B cell (primary cell): ENCODE results near the gene RBP4. TPM values are rescaled to one million over a fixed set of nuclear protein-coding genes. Genes with fewer than 3 reads are reported as not detected.

Source experiments
- ATAC-seq: fragments of 200-7000 bp; cut with Tn5 transposase; one replicate; pipeline ENCODE4 v1.10.0; 2021; ENCODE audit warnings: low read depth, mild to moderate bottlenecking, moderate number of reproducible peaks, moderate library complexity
- CTCF ChIA-PET: fragments of 350-600 bp; sonication (Branson Sonifier 250); formaldehyde crosslinking; loops from one replicate; lab custom pipeline; 2021; ENCODE audit warnings: antibody characterized with exemption, inconsistent platforms; lab: Charles Lee
- POLR2A ChIA-PET: fragments of 350-600 bp; sonication (Branson Sonifier 250); formaldehyde crosslinking; loops from one replicate; lab custom pipeline; 2021; ENCODE audit warnings: antibody characterized with exemption; lab: Charles Lee
- DNase-seq: peaks from one replicate; pipeline ENCODE4 v3.0.0; 2013
- H2AFZ ChIP-seq: 2 replicates; pipeline ENCODE4 v1.6.1; 2012; ENCODE audit warnings: mild to moderate bottlenecking, low read depth, low read length; ENCODE audit not compliant: insufficient read depth, poor library complexity, severe bottlenecking
- H3K27ac ChIP-seq, 2 donors: 1 replicate in 1 of 2; 2 replicates in 1 of 2; pipeline ENCODE4 v1.5.1; 2012 to 2013; ENCODE audit warnings: low read length in 2 of 2, mild to moderate bottlenecking in 2 of 2, moderate library complexity in 1 of 2
- H3K27me3 ChIP-seq, 4 experiments: fragments of 200-600 bp in 1 of 4; sonication (generic) in 1 of 4; replicated peaks in 1 of 4; 1 replicate in 2 of 4; 2 replicates in 2 of 4; pipeline versions ENCODE4 v1.6.1 to v1.7.0; 2013 to 2016; ENCODE audit warnings: low read length in 3 of 4, mild to moderate bottlenecking in 2 of 4, mixed read lengths in 1 of 4, moderate library complexity in 1 of 4; ENCODE audit not compliant: insufficient read depth in 4 of 4, control insufficient read depth in 3 of 4; ENCODE audit errors: control extremely low read depth in 1 of 4
- H3K36me3 ChIP-seq, 2 experiments: replicated peaks in 1 of 2; 1 replicate in 1 of 2; 2 replicates in 1 of 2; pipeline versions ENCODE4 v1.6.1 to v1.7.1; 2013; ENCODE audit warnings: low read length in 1 of 2; ENCODE audit not compliant: insufficient read depth in 2 of 2, control insufficient read depth in 1 of 2; ENCODE audit errors: control extremely low read depth in 1 of 2, extremely low read depth in 1 of 2
- H3K4me1 ChIP-seq, 2 donors: fragments of 200-600 bp in 1 of 2; sonication (generic) in 1 of 2; 1 replicate in 1 of 2; 2 replicates in 1 of 2; pipeline versions ENCODE4 v1.5.1 to v1.6.1; 2013 to 2017; ENCODE audit warnings: low read length in 2 of 2; ENCODE audit not compliant: control insufficient read depth in 2 of 2, insufficient read depth in 2 of 2
- H3K4me2 ChIP-seq: replicated peaks from 2 replicates; pipeline ENCODE3; 2012; ENCODE audit warnings: mild to moderate bottlenecking, low read depth, low read length; ENCODE audit not compliant: poor library complexity, severe bottlenecking
- H3K4me3 ChIP-seq, 5 experiments: fragments of 200-600 bp in 1 of 5; sonication (generic) in 1 of 5; 1 replicate in 3 of 5; 2 replicates in 2 of 5; pipeline versions ENCODE4 v1.5.1 to v1.7.0; 2011 to 2016; ENCODE audit warnings: low read length in 4 of 5, mild to moderate bottlenecking in 4 of 5, low read depth in 2 of 5, control low read depth in 1 of 5, moderate library complexity in 1 of 5; ENCODE audit not compliant: insufficient read depth in 1 of 5; ENCODE audit errors: control extremely low read depth in 1 of 5, extremely low read depth in 1 of 5
- H3K79me2 ChIP-seq: fragments of 200-600 bp; sonication (generic); one replicate; pipeline ENCODE4 v1.6.0; 2016; ENCODE audit warnings: low read length; ENCODE audit not compliant: control insufficient read depth, insufficient read depth
- H3K9ac ChIP-seq: fragments of 200-600 bp; sonication (generic); 2 replicates; pipeline ENCODE4 v1.6.1; 2017; ENCODE audit warnings: mild to moderate bottlenecking, low read length, moderate library complexity
- H3K9me3 ChIP-seq, 3 donors: one replicate each; pipeline versions ENCODE4 v1.6.1 to v1.7.1; 2013; ENCODE audit warnings: low read length in 2 of 3; ENCODE audit not compliant: control insufficient read depth in 2 of 3, insufficient read depth in 1 of 3; ENCODE audit errors: control extremely low read depth in 1 of 3
- H4K20me1 ChIP-seq: 2 replicates; pipeline ENCODE4 v1.6.0; 2012; ENCODE audit warnings: mild to moderate bottlenecking, low read length; ENCODE audit not compliant: insufficient read depth, control insufficient read depth, poor library complexity, severe bottlenecking
- H3K27ac Mint-ChIP-seq: one replicate; pipeline ENCODE4 v1.8.0; 2021; ENCODE audit warnings: mixed read lengths
- H3K27me3 Mint-ChIP-seq: one replicate; pipeline ENCODE4 v1.8.0; 2021; ENCODE audit warnings: mixed read lengths
- H3K4me1 Mint-ChIP-seq: one replicate; pipeline ENCODE4 v1.8.0; 2021; ENCODE audit warnings: mixed read lengths
- H3K4me3 Mint-ChIP-seq: one replicate; pipeline ENCODE4 v1.8.0; 2021; ENCODE audit warnings: mixed read lengths
- H3K9me3 Mint-ChIP-seq: one replicate; pipeline ENCODE4 v1.8.0; 2022; ENCODE audit warnings: mixed read lengths; ENCODE audit not compliant: insufficient read depth
- CTCF ChIP-seq: fragments of 200-600 bp; IDR thresholded peaks from one replicate; pipeline ENCODE4 v1.8.0; 2022; ENCODE audit warnings: antibody characterized with exemption, mild to moderate bottlenecking
- EZH2 ChIP-seq: IDR thresholded peaks from 2 replicates; pipeline ENCODE4 v1.6.1; 2012; ENCODE audit warnings: borderline replicate concordance, low read depth, mild to moderate bottlenecking, moderate library complexity, low read length; ENCODE audit not compliant: insufficient read depth, poor library complexity, severe bottlenecking
- WGBS: methylation state at CpG from one replicate; pipeline ENCODE4 v1.1.5; 2013; ENCODE audit warnings: missing lambda C conversion rate; ENCODE audit not compliant: insufficient coverage; 5-methylcytosine and 5-hydroxymethylcytosine counted together
- intact Hi-C: fragments of 100-400 bp; cut with micrococcal nuclease; formaldehyde crosslinking; loops from one replicate; pipeline ENCODE4 v1.10.0; 2022
- polyA plus RNA-seq: library from polyadenylated mRNA; depleted of rRNA; stranded (reverse); fragments of >200 nt; gene quantifications from 2 replicates; pipeline ENCODE4 v1.2.3, GENCODE V29; 2012
- total RNA-seq, 2 donors: library from RNA; stranded (reverse); fragments of 120-200 nt in 1 of 2; gene quantifications; 1 replicate in 1 of 2; 2 replicates in 1 of 2; pipeline versions ENCODE4 v1.2.3 to v1.2.4, GENCODE V29; 2013 to 2022

RBP4 gene
- total and polyA plus RNA-seq, 2 donors (not counting 1 experiment from before 2014, with no cell fraction given): not detected

GRCh38 chr10:93594518-93594917 is 6.5 kb downstream of the RBP4 start:
- 86% methylated on average over 7 of the region's 7 CpGs for WGBS
- Histone ChIP-seq H3K27me3 (peaks cover 0 to 4% (median 0%) of the 10 kb centered on the region in 4 experiments), H3K4me2 (no peak overlapping the region), H3K4me3 (no peak overlapping the region), H3K9me3 (no peaks in the 10 kb centered on the region), H3K79me2 (no peaks in the 10 kb centered on the region), H3K4me1 (no peaks in the 10 kb centered on the region), H3K9ac (no peak overlapping the region), H4K20me1 (no peaks in the 10 kb centered on the region), H3K27ac (no peak overlapping the region), H3K36me3 (no peaks in the 10 kb centered on the region), H2AFZ (no peak overlapping the region)
- Mint-ChIP-seq H3K27me3 (peaks cover 10% of the 10 kb centered on the region), H3K4me1 (no peaks in the 10 kb centered on the region), H3K4me3 (no peak overlapping the region), H3K9me3 (no peaks in the 10 kb centered on the region), H3K27ac (no peak overlapping the region)
- ChIA-PET CTCF (no interaction called here), POLR2A (no interaction called here)
- no peak for TF ChIP-seq EZH2
- TF ChIP-seq CTCF: no peak
- ATAC-seq: no peak
- intact Hi-C loops: no loop called here
- DNase-seq: no peak

GRCh38 chr10:93593749-93594148 is 7.3 kb downstream of the RBP4 start:
- H3K4me1 ChIP-seq: no peaks in the 10 kb centered on the region
- ATAC-seq: no peak
- H3K27me3 ChIP-seq: peaks cover 0 to 4% (median 0%) of the 10 kb centered on the region in 4 experiments
- 95% methylated on average over 18 of the region's 18 CpGs for WGBS
- no peak for DNase-seq
- H4K20me1 ChIP-seq: no peaks in the 10 kb centered on the region
- CTCF ChIA-PET: no interaction called here
- H3K9ac ChIP-seq: no peak overlapping the region
- peaks cover 13% of the 10 kb centered on the region for H3K27me3 Mint-ChIP-seq
- H3K27ac Mint-ChIP-seq: no peak overlapping the region
- TF ChIP-seq CTCF (no peak), EZH2 (no peak)
- no peaks in the 10 kb centered on the region for H3K9me3 Mint-ChIP-seq
- no peaks in the 10 kb centered on the region for H3K9me3 ChIP-seq
- H3K4me3 Mint-ChIP-seq: no peak overlapping the region
- H3K4me2 ChIP-seq: no peak overlapping the region
- no peaks in the 10 kb centered on the region for H3K36me3 ChIP-seq
- H3K4me3 ChIP-seq: no peak overlapping the region
- POLR2A ChIA-PET: no interaction called here
- no peak overlapping the region for H2AFZ ChIP-seq
- intact Hi-C loops: no loop called here
- no peaks in the 10 kb centered on the region for H3K79me2 ChIP-seq
- H3K27ac ChIP-seq: no peak overlapping the region
- H3K4me1 Mint-ChIP-seq: no peaks in the 10 kb centered on the region
